ENCODE results near the gene IL1RN. TPM values are rescaled to one million over a fixed set of nuclear protein-coding genes. Genes with fewer than 3 reads are reported as not detected.

The IL1RN gene
- total and polyA plus RNA-seq, 2 of the 13 experiments (the other 11 are each of a cell fraction or from before 2014, with no cell fraction given): 21.2 to 101 TPM

GRCh38 chr2:113126845-113127645 is at the start of gene IL1RN (continued):
- TF ChIP-seq HNF1A (IDR thresholded peaks at IDR 0.05; ENCODE audit: low read depth) (peak; percentile 48; the same call in 1 of the 2 replicates), HNF1A (CRISPR knock-in tag; IDR thresholded peaks at IDR 0.05; ENCODE audit: borderline replicate concordance) (peak; percentile 85; the same call in 1 of the 2 replicates), NFATC3 (CRISPR knock-in tag; IDR thresholded peaks at IDR 0.05) (no peak), PHF5A (CRISPR knock-in tag; IDR thresholded peaks at IDR 0.05; ENCODE audit: low read depth, unreplicated experiment) (peak; percentile 67), YEATS2 (CRISPR knock-in tag; IDR thresholded peaks at IDR 0.05; ENCODE audit: borderline replicate concordance) (peak; percentile 38; the same call in 1 of the 2 replicates), ZNF20 (CRISPR knock-in tag; IDR thresholded peaks at IDR 0.05) (no peak), TFAP4 (IDR thresholded peaks at IDR 0.05; ENCODE audit: borderline replicate concordance, low read depth) (peak; percentile 99), ZBTB43 (CRISPR knock-in tag; conservative IDR thresholded peaks at IDR 0.05) (0 out of 2 replicates have a peak, but pooled peaks have one; percentile 35), GATA4 (IDR thresholded peaks at IDR 0.05; ENCODE audit: borderline replicate concordance, low read depth) (peak; percentile 91; the same call in 1 of the 2 replicates), FOXM1 (CRISPR knock-in tag; IDR thresholded peaks at IDR 0.05) (no peak), ZNF225 (CRISPR knock-in tag; IDR thresholded peaks at IDR 0.05) (no peak), ZBTB4 (CRISPR knock-in tag; IDR thresholded peaks at IDR 0.05; ENCODE audit: borderline replicate concordance) (no peak), ZBTB44 (CRISPR knock-in tag; IDR thresholded peaks at IDR 0.05) (peak; percentile 84; the same call in 1 of the 2 replicates), ZNF704 (CRISPR knock-in tag; IDR thresholded peaks at IDR 0.05; ENCODE audit: borderline replicate concordance) (no peak; the same call in 1 of the 2 replicates)
